Measurements from ENCODE around the gene CCDC9B. TPM values are rescaled to one million over a fixed set of nuclear protein-coding genes. Genes with fewer than 3 reads are reported as not detected.
A peak's percentile ranks its signal among the peaks of the same experiment; 100 is the strongest.

CCDC9B gene
- total RNA-seq, 1 donor from 2014 or later, result 21.6 TPM

DNA sequence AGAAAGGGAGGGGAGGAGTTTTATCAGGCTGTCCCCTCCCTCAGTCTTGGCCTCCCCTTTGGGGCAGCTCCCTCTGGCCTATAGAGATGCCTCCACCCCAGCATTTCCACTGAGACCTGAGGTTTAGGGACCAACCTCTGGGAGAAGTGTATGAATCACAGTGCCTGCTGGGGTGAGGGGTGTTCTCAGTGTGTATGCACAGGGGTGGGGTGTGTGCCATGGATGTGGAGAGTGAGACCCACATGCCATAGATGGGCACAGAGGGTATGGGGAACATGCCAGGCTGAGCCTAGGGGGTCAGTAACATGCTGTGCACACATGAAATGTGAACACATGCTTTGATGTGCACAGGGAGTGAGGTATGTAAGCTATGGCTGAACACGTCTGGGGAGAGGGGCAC, 45.4 kb downstream of the CCDC9B start:
- Mint-ChIP-seq H3K27me3 (ENCODE audit: unreplicated experiment) (peaks cover 7% of the 10 kb centered on the region), H3K9me3 (ENCODE audit: unreplicated experiment) (peaks cover 7% of the 10 kb centered on the region), H3K4me1 (ENCODE audit: unreplicated experiment) (peaks cover 2% of the 10 kb centered on the region), H3K4me3 (ENCODE audit: unreplicated experiment) (no peak overlapping the region), H3K36me3 (ENCODE audit: unreplicated experiment) (no peaks in the 10 kb centered on the region), H3K27ac (ENCODE audit: unreplicated experiment) (no peak overlapping the region)
- DNase-seq (ENCODE audit: extremely low spot score, unreplicated experiment), result no peak
- TF ChIP-seq, protein P1, sequence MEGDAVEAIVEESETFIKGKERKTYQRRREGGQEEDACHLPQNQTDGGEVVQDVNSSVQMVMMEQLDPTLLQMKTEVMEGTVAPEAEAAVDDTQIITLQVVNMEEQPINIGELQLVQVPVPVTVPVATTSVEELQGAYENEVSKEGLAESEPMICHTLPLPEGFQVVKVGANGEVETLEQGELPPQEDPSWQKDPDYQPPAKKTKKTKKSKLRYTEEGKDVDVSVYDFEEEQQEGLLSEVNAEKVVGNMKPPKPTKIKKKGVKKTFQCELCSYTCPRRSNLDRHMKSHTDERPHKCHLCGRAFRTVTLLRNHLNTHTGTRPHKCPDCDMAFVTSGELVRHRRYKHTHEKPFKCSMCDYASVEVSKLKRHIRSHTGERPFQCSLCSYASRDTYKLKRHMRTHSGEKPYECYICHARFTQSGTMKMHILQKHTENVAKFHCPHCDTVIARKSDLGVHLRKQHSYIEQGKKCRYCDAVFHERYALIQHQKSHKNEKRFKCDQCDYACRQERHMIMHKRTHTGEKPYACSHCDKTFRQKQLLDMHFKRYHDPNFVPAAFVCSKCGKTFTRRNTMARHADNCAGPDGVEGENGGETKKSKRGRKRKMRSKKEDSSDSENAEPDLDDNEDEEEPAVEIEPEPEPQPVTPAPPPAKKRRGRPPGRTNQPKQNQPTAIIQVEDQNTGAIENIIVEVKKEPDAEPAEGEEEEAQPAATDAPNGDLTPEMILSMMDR (IDR thresholded peaks at IDR 0.05), result no peak

DNA sequence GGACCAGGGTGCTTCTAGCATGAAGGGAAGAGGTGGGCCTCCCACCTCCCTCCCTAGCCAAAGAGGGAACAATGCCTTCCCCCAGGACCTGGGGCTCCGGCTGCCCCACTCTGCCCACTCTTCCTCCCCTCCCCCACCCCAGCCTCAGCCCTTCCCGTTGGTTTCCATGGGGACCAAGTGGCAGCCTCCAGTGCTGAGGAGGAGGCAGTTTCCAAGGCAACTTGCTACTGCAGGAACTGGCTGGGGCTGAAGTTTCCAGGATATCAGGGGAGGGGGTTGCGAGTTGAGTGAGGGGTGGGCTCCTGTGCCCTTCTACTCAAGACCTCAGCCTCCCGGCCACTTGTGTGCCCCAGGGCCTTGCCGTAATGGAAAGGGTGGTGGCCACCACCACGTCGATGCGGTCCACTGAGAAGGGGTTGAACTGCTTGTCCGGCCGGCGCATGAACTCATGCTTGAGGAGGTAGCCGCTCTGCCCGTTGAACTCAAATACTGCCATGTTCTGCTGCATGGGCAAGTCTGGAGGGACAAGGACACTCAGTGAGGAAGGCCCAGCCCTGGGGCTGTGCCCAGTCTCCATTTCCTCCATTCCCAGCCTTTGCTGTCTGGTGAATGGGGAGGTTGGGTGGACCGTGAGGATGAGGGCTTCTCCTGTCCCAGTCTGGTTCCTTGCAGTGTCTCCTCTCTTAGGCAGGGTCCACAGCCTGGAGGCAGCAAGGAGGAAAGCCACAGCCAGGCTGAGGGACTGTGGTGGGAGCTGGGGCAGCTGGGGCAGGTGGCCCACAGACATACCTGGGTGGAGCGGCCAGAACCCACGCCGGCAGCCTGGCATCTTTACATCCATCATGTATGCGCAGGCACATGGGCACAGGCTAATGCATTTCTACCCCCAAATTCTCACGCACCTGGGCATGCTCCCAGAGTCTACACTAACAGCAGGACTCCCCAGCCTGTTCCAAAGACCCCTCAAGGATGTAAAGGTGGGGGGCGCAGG, 46.5 kb downstream of the CCDC9B start:
- no peak for DNase-seq (ENCODE audit: extremely low spot score, unreplicated experiment)
- Mint-ChIP-seq H3K27ac (ENCODE audit: unreplicated experiment) (no peak overlapping the region), H3K27me3 (ENCODE audit: unreplicated experiment) (peaks cover 7% of the 10 kb centered on the region), H3K4me1 (ENCODE audit: unreplicated experiment) (peaks cover 2% of the 10 kb centered on the region), H3K36me3 (ENCODE audit: unreplicated experiment) (no peaks in the 10 kb centered on the region), H3K9me3 (ENCODE audit: unreplicated experiment) (peaks cover 2% of the 10 kb centered on the region), H3K4me3 (ENCODE audit: unreplicated experiment) (no peak overlapping the region)
- TF ChIP-seq, protein P1 (IDR thresholded peaks at IDR 0.05), result no peak

DNA sequence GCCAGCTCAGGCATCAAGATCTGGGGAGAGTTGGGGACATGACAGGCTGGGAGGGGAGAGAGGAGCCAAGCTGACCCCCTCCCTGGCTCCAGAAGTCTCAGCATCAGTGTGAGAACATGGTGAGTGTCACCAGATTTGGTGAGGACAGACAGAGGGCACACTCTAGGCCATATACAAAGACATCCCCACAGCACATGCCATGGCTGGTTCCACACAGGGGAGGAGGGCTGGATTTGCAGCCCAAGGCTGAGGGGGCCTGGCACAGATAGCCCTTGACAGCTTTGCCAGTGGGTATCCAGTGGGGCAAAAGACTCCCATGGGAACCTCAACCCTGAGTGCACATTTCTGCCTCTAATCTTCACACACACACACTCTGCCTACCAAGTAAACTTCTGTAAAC, 47.7 kb downstream of the CCDC9B start:
- H3K4me3 Mint-ChIP-seq (ENCODE audit: unreplicated experiment), result no peak overlapping the region
- peaks cover 5% of the 10 kb centered on the region for H3K4me1 Mint-ChIP-seq (ENCODE audit: unreplicated experiment)
- H3K9me3 Mint-ChIP-seq (ENCODE audit: unreplicated experiment), result no peaks in the 10 kb centered on the region
- H3K27me3 Mint-ChIP-seq (ENCODE audit: unreplicated experiment), result peaks cover 7% of the 10 kb centered on the region
- H3K27ac Mint-ChIP-seq (ENCODE audit: unreplicated experiment), result no peak overlapping the region
- H3K36me3 Mint-ChIP-seq (ENCODE audit: unreplicated experiment), result no peaks in the 10 kb centered on the region
- DNase-seq (ENCODE audit: extremely low spot score, unreplicated experiment), result no peak
- TF ChIP-seq, protein P1 (IDR thresholded peaks at IDR 0.05), result no peak

DNA sequence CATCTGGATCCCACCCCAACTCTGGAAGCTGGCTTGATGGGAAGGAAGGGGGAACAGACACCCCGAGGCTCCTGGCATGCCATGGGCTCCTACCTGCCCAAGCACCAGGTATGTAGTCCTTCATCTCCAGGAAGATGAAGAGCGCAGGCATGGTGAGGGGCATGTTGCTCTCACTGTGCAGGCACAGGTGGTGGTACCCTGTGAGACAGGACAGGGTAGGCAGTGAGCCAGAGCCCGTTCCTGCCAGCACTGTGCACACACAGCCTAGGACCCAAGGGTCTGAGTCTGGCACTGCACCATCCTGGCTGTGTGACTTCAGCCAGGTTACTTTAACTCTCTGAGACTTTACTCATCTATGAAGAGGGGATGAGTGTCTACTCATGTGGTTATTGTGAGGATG, 48.5 kb downstream of the CCDC9B start:
- Mint-ChIP-seq H3K36me3 (ENCODE audit: unreplicated experiment) (no peaks in the 10 kb centered on the region), H3K4me3 (ENCODE audit: unreplicated experiment) (no peak overlapping the region), H3K27me3 (ENCODE audit: unreplicated experiment) (peaks cover 7% of the 10 kb centered on the region), H3K27ac (ENCODE audit: unreplicated experiment) (no peak overlapping the region), H3K9me3 (ENCODE audit: unreplicated experiment) (no peaks in the 10 kb centered on the region), H3K4me1 (ENCODE audit: unreplicated experiment) (peaks cover 12% of the 10 kb centered on the region)
- TF ChIP-seq, protein P1 (IDR thresholded peaks at IDR 0.05), result no peak
- no peak for DNase-seq (ENCODE audit: extremely low spot score, unreplicated experiment)

DNA sequence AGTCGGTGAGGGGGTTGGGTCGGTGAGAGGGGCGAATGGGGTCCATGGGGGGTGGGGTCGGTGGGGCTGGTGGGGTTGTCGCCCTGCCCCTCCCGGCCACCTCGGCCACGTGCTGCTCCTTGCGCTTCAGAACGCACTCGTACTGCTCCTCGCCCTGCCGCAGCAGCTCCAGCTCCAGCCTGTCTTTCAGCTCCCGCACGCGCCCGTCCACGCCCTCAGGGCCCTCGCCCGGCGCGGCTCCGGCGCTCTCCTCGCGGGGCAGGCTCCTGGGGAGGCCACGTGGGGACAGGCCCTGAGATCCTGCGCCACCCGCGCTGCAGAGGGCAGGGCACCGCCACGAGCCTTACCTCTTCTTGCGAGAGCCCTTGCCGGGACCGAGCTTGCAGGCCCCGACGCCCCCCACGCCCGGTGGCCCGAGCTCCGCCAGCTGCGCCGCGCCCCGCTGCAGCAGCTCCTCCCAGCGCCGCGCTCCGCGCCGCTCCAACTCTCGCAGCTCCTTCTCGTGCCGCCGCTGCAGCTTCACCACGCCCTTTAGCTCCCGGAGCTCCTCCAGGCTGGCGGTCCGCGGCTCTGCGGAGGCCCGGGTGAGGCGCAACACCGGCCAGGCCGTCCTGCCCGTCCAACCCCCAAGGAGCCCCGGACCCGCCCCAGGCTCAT, 49.7 kb downstream of the CCDC9B start:
- H3K4me3 Mint-ChIP-seq (ENCODE audit: unreplicated experiment), result peak overlapping the region; percentile 32
- no peak overlapping the region for H3K27ac Mint-ChIP-seq (ENCODE audit: unreplicated experiment)
- no peaks in the 10 kb centered on the region for H3K36me3 Mint-ChIP-seq (ENCODE audit: unreplicated experiment)
- TF ChIP-seq, protein P1 (IDR thresholded peaks at IDR 0.05), result no peak
- DNase-seq (ENCODE audit: extremely low spot score, unreplicated experiment), result peak; percentile 88
- peaks cover 7% of the 10 kb centered on the region for H3K27me3 Mint-ChIP-seq (ENCODE audit: unreplicated experiment)
- no peaks in the 10 kb centered on the region for H3K9me3 Mint-ChIP-seq (ENCODE audit: unreplicated experiment)
- H3K4me1 Mint-ChIP-seq (ENCODE audit: unreplicated experiment), result peaks cover 12% of the 10 kb centered on the region

Measured in osteocyte (in vitro differentiated cells).